ENCODE results near the gene SPOCK1.
A peak's percentile ranks its signal among the peaks of the same experiment; 100 is the strongest.

Gene SPOCK1

GRCh38 chr5:137221943-137222342 is 277.2 kb downstream of the SPOCK1 start:
- peaks cover 9% of the 10 kb centered on the region for H3K4me1 Mint-ChIP-seq
- H3K36me3 Mint-ChIP-seq (ENCODE audit: low read depth), result no peaks in the 10 kb centered on the region
- H3K27ac Mint-ChIP-seq, result no peak overlapping the region
- TF ChIP-seq, protein P1, sequence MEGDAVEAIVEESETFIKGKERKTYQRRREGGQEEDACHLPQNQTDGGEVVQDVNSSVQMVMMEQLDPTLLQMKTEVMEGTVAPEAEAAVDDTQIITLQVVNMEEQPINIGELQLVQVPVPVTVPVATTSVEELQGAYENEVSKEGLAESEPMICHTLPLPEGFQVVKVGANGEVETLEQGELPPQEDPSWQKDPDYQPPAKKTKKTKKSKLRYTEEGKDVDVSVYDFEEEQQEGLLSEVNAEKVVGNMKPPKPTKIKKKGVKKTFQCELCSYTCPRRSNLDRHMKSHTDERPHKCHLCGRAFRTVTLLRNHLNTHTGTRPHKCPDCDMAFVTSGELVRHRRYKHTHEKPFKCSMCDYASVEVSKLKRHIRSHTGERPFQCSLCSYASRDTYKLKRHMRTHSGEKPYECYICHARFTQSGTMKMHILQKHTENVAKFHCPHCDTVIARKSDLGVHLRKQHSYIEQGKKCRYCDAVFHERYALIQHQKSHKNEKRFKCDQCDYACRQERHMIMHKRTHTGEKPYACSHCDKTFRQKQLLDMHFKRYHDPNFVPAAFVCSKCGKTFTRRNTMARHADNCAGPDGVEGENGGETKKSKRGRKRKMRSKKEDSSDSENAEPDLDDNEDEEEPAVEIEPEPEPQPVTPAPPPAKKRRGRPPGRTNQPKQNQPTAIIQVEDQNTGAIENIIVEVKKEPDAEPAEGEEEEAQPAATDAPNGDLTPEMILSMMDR (IDR thresholded peaks at IDR 0.05), result no peak
- H3K4me3 Mint-ChIP-seq, result no peak overlapping the region
- H3K9me3 Mint-ChIP-seq, result no peaks in the 10 kb centered on the region
- H3K27me3 Mint-ChIP-seq (ENCODE audit: low read depth, poor library complexity), result no peaks in the 10 kb centered on the region
- DNase-seq, result no peak

DNA sequence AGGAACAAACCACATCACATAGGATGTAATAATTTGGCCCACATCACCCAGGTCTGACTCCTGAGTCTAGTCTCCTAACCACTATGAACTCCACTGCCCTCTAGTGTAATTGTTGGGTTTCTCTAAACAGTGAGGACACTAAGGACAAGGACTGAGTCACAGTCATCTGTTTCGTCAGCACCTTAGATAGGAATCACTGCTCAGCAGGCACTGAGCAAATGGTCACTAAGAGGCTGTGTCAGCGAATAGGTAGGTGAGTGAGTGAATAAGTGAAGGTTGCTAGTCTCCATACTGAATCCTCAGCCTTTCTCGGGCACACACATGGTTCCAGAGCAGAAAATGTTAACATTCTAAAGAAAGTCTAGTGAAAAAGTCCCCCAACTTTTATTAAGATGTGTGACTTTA is 278.6 kb downstream of the SPOCK1 start:
- H3K36me3 Mint-ChIP-seq (ENCODE audit: low read depth), result no peaks in the 10 kb centered on the region
- no peak overlapping the region for H3K27ac Mint-ChIP-seq
- TF ChIP-seq, protein P1 (IDR thresholded peaks at IDR 0.05), result peak; percentile 47
- H3K27me3 Mint-ChIP-seq (ENCODE audit: low read depth, poor library complexity), result no peaks in the 10 kb centered on the region
- H3K9me3 Mint-ChIP-seq, result no peaks in the 10 kb centered on the region
- no peak overlapping the region for H3K4me3 Mint-ChIP-seq
- H3K4me1 Mint-ChIP-seq, result peaks cover 13% of the 10 kb centered on the region
- no peak for DNase-seq

DNA sequence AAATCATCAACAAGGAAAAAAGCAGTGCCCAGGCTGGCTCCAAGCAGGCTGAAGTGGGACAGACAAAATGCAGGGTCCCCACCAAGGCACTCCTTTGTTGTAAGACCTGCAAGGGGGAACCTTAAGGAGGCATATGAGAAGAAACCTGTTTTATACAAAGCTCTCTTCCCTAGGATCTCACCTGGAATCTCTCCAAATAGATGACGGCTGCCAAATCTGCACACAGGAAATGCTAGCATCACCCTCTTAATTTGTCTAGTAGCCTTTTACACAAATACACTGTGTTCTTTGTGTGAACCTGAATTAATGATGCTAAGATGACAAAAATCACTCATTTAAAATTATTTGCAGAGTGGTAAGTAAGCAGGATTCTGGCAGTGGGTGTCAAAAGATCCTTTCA is 280.2 kb downstream of the SPOCK1 start:
- no peaks in the 10 kb centered on the region for H3K9me3 Mint-ChIP-seq
- H3K4me3 Mint-ChIP-seq, result no peak overlapping the region
- H3K27me3 Mint-ChIP-seq (ENCODE audit: low read depth, poor library complexity), result no peaks in the 10 kb centered on the region
- no peak overlapping the region for H3K27ac Mint-ChIP-seq
- H3K36me3 Mint-ChIP-seq (ENCODE audit: low read depth), result no peaks in the 10 kb centered on the region
- TF ChIP-seq, protein P1 (IDR thresholded peaks at IDR 0.05), result no peak
- peaks cover 5% of the 10 kb centered on the region for H3K4me1 Mint-ChIP-seq
- no peak for DNase-seq

DNA sequence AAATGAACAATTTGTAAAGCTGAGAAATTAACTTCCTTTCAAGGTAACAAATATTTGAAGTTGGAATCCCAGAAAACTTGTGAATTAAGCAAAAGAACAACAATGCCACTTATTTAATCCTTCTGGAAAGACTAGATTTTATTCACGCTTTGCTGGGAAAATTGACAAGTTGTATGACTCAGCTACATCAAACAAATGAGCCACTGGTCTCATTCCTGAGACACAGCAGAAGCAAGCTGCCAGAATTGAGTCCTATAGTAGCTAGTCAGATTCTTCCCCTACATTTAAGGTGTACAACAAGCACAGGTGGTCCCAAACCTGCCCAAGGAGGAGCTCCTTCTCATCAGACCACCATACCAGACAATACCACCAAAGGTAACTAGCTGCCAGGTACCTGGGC is 280.7 kb downstream of the SPOCK1 start:
- Mint-ChIP-seq H3K36me3 (ENCODE audit: low read depth) (no peaks in the 10 kb centered on the region), H3K4me1 (peaks cover 5% of the 10 kb centered on the region), H3K27ac (no peak overlapping the region), H3K4me3 (no peak overlapping the region), H3K9me3 (no peaks in the 10 kb centered on the region), H3K27me3 (ENCODE audit: low read depth, poor library complexity) (no peaks in the 10 kb centered on the region)
- TF ChIP-seq, protein P1 (IDR thresholded peaks at IDR 0.05), result no peak
- no peak for DNase-seq

DNA sequence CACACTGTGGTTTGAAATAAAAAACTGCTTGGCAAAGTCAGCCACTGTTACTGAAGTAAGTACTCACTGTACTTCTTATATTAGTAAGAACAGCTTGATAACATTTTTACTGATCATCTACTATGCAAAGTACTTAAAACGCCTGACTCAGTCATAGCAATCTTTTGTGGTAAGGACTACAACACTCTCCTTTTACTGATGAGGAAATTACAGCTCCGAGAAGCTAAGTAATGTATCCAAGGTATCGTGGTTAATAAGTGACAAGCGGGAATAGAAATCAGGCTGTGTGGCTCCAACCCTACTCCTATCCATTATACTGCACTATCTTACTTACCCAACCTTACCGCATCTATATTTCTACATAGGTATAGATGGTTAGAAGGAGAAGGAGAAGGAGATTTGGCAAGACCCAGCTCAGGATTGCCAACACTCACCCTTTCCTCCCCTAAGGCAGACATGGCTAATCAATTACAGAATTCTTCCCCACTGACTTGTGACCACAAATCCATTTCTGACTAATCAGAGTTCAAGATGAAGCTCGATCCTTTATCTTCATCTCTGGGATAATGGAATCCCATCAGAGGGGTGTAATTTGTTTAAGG is 281.4 kb downstream of the SPOCK1 start:
- no peaks in the 10 kb centered on the region for H3K27me3 Mint-ChIP-seq (ENCODE audit: low read depth, poor library complexity)
- TF ChIP-seq, protein P1 (IDR thresholded peaks at IDR 0.05), result no peak

DNA sequence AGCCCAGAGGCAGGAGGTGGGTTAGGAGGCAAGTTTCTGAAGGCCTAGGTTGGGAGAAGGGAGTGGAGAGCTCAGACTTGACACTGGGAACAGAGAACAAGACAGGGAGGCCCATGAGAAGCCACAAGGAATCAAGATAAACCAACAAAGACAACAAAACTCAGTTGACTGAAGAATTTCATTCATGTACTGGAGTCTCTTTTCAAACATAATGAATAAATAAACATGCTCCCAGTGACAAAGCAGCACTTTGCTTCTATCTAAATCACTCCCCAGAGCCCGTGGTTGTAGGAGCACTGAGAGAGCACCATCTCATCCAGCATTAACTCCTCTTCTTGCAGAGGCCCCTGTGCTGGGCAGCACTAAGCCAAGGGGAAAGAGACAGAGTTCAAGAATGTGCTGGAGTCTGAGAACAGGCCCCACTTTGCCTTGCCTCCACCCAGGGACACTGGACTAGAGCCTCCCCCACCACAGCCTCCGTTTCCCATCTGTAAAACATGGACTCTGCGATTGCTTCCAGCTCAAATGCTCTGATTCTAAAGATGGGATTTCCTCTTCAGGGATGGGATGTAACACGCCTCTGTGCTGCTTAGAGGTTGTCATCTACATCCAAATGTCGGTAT is 282.0 kb downstream of the SPOCK1 start:
- Mint-ChIP-seq H3K27me3 (ENCODE audit: low read depth, poor library complexity) (no peaks in the 10 kb centered on the region), H3K4me1 (peaks cover 15% of the 10 kb centered on the region), H3K9me3 (no peaks in the 10 kb centered on the region), H3K4me3 (no peak overlapping the region), H3K27ac (no peak overlapping the region), H3K36me3 (ENCODE audit: low read depth) (no peaks in the 10 kb centered on the region)
- TF ChIP-seq, protein P1 (IDR thresholded peaks at IDR 0.05), result no peak
- no peak for DNase-seq

More for the DNA sequence above, 281.4 kb downstream of the SPOCK1 start:
- Mint-ChIP-seq H3K36me3 (ENCODE audit: low read depth) (no peaks in the 10 kb centered on the region), H3K9me3 (no peaks in the 10 kb centered on the region), H3K4me3 (no peak overlapping the region), H3K27ac (no peak overlapping the region), H3K4me1 (peaks cover 10% of the 10 kb centered on the region)
- DNase-seq, result no peak

Data from nephron progenitor cell (in vitro differentiated cells).